ENCODE measurements around the gene ASTN2.

DNA sequence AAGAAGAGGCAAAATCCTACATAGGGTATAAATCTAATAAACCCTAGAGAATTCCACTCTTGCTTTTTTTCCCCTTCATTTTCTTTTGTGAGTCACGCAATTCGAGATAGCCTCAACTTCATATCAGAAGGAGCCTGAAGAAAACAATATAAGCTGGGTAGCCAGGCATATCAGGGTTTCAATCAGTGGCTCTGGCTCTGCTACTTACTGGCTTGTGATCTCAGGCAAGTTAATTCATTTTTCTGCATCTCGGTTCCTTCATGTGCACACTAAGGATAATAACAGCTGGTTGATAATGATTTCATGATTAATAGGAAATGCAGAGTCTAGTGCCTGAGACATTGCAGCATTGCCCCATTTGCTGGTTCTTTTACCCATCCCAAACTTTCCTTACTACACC is 46.5 kb upstream of the ASTN2 start:
- TF ChIP-seq, protein P1, sequence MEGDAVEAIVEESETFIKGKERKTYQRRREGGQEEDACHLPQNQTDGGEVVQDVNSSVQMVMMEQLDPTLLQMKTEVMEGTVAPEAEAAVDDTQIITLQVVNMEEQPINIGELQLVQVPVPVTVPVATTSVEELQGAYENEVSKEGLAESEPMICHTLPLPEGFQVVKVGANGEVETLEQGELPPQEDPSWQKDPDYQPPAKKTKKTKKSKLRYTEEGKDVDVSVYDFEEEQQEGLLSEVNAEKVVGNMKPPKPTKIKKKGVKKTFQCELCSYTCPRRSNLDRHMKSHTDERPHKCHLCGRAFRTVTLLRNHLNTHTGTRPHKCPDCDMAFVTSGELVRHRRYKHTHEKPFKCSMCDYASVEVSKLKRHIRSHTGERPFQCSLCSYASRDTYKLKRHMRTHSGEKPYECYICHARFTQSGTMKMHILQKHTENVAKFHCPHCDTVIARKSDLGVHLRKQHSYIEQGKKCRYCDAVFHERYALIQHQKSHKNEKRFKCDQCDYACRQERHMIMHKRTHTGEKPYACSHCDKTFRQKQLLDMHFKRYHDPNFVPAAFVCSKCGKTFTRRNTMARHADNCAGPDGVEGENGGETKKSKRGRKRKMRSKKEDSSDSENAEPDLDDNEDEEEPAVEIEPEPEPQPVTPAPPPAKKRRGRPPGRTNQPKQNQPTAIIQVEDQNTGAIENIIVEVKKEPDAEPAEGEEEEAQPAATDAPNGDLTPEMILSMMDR (IDR thresholded peaks at IDR 0.05) = no peak
- TF ChIP-seq POLR2A (IDR thresholded peaks at IDR 0.05) = no peak

Data from Peyer's patch (tissue), 4 donors.